KMS-11 (cell line): ENCODE measurements around the gene USH1G.

ENCODE experiments used
- H2AFZ ChIP-seq: fragments of 200-600 bp; sonication (generic); 2 replicates; pipeline ENCODE4 v1.6.1; 2016; ENCODE audit warnings: antibody characterized with exemption, mixed run types, low read depth
- H3K27ac ChIP-seq: fragments of 200-600 bp; sonication (generic); 2 replicates; pipeline ENCODE4 v1.6.1; 2016; ENCODE audit warnings: mild to moderate bottlenecking, mixed run types
- H3K27me3 ChIP-seq: fragments of 200-600 bp; sonication (generic); 2 replicates; pipeline ENCODE4 v1.6.1; 2017; ENCODE audit warnings: mild to moderate bottlenecking, low read depth, mixed run types, moderate library complexity; ENCODE audit not compliant: insufficient read depth
- H3K36me3 ChIP-seq: fragments of 200-600 bp; sonication (generic); 2 replicates; pipeline ENCODE4 v1.6.1; 2017; ENCODE audit warnings: mild to moderate bottlenecking, mixed run types; ENCODE audit not compliant: insufficient read depth
- H3K4me1 ChIP-seq: fragments of 200-600 bp; sonication (generic); 2 replicates; pipeline ENCODE4 v1.6.1; 2016; ENCODE audit warnings: mild to moderate bottlenecking, low read depth, mixed run types; ENCODE audit not compliant: poor library complexity, severe bottlenecking
- H3K4me2 ChIP-seq: fragments of 200-600 bp; sonication (generic); 2 replicates; pipeline ENCODE4 v1.7.0; 2016; ENCODE audit warnings: mild to moderate bottlenecking, mixed run types
- H3K4me3 ChIP-seq: fragments of 200-600 bp; sonication (generic); IDR thresholded peaks from 2 replicates; pipeline ENCODE4 v1.6.1; 2017; ENCODE audit warnings: low read depth, low read length, mixed read lengths; ENCODE audit not compliant: insufficient read depth
- H3K79me2 ChIP-seq: fragments of 200-600 bp; sonication (generic); 2 replicates; pipeline ENCODE4 v1.6.1; 2016; ENCODE audit warnings: low read depth, mixed run types; ENCODE audit not compliant: insufficient read depth
- H3K9ac ChIP-seq: fragments of 200-600 bp; sonication (generic); 2 replicates; pipeline ENCODE4 v1.6.1; 2016; ENCODE audit warnings: mild to moderate bottlenecking, mixed run types
- H4K20me1 ChIP-seq: fragments of 200-600 bp; sonication (generic); 2 replicates; pipeline ENCODE4 v1.6.1; 2016; ENCODE audit warnings: mild to moderate bottlenecking, mixed run types; ENCODE audit not compliant: insufficient read depth
- TF ChIP-seq, protein P1 (sequence below): fragments of 200-600 bp; sonication (generic); conservative IDR thresholded peaks from 2 replicates; pipeline ENCODE4 v1.6.1; 2017; ENCODE audit warnings: low read depth, mild to moderate bottlenecking, antibody characterized with exemption, low read length, moderate library complexity, mixed read lengths

The USH1G gene

DNA sequence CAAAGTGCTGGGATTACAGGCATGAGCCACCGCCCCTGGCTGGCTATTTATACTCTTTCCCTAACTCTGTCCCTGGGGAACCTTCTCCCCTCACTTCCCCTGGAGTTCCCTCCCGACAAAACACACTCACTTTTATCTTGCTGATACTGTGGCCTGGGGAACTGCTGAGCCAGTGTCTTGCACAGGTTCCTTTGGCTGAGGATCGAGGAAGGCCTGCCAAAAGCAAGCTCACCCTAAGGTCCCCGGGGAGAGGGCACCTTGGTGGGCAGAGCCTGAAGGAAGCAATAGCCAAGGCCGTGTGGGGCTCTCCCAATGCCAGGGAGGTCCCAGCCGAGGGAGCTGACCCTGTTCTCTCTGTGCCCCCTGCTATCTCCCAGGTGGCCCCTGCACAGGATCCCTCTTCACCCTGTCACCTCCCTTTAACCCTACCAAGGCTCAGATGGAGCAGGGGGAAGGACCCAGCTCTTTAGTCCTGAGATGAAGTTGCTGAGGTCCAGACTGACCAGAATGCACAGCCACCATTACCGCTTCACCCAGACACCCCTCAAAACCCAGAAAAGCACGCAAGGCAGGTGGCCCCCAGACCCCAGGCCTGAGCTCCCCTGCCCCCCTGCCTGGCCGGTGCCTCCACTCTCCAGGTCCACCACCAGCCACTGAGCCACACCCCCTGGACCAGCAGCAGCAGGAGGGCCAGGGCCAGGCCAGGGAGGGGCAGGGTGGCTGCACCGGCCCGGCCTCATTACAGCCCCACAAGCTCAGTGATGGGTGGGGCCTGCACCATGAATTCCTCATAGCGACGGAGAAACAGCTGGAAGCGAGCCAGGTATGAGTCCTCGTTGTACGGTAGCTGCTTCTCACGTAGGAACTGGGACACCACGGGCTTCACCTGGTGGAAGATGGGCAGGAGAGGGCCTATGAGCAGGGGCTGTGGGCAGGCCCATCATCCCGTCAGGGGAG is 45.2 kb downstream of the USH1G start:
- no peak overlapping the region for H3K4me2 ChIP-seq
- no peak overlapping the region for H3K9ac ChIP-seq
- H3K27ac ChIP-seq = no peak overlapping the region
- H3K79me2 ChIP-seq = no peaks in the 10 kb centered on the region
- H3K4me3 ChIP-seq = no peak overlapping the region
- H3K36me3 ChIP-seq = no peaks in the 10 kb centered on the region
- TF ChIP-seq, protein P1, sequence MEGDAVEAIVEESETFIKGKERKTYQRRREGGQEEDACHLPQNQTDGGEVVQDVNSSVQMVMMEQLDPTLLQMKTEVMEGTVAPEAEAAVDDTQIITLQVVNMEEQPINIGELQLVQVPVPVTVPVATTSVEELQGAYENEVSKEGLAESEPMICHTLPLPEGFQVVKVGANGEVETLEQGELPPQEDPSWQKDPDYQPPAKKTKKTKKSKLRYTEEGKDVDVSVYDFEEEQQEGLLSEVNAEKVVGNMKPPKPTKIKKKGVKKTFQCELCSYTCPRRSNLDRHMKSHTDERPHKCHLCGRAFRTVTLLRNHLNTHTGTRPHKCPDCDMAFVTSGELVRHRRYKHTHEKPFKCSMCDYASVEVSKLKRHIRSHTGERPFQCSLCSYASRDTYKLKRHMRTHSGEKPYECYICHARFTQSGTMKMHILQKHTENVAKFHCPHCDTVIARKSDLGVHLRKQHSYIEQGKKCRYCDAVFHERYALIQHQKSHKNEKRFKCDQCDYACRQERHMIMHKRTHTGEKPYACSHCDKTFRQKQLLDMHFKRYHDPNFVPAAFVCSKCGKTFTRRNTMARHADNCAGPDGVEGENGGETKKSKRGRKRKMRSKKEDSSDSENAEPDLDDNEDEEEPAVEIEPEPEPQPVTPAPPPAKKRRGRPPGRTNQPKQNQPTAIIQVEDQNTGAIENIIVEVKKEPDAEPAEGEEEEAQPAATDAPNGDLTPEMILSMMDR = no peak
- no peaks in the 10 kb centered on the region for H4K20me1 ChIP-seq
- peaks cover 9% of the 10 kb centered on the region for H3K4me1 ChIP-seq
- peaks cover 35% of the 10 kb centered on the region for H3K27me3 ChIP-seq
- H2AFZ ChIP-seq = no peak overlapping the region

GRCh38 chr17:74875977-74876593 is 47.0 kb downstream of the USH1G start:
- Histone ChIP-seq H3K4me2 (no peak overlapping the region), H3K9ac (no peak overlapping the region), H2AFZ (no peak overlapping the region), H3K4me3 (no peak overlapping the region), H3K79me2 (no peaks in the 10 kb centered on the region), H4K20me1 (no peaks in the 10 kb centered on the region), H3K27ac (no peak overlapping the region), H3K27me3 (peaks cover 17% of the 10 kb centered on the region), H3K36me3 (no peaks in the 10 kb centered on the region), H3K4me1 (peaks cover 16% of the 10 kb centered on the region)
- TF ChIP-seq, protein P1 = no peak

GRCh38 chr17:74875155-74875976 is 47.7 kb downstream of the USH1G start:
- Histone ChIP-seq H4K20me1 (no peaks in the 10 kb centered on the region), H3K36me3 (no peaks in the 10 kb centered on the region), H3K27me3 (peaks cover 10% of the 10 kb centered on the region), H3K27ac (no peak overlapping the region), H3K4me3 (no peak overlapping the region), H3K9ac (no peak overlapping the region), H3K4me1 (peaks cover 16% of the 10 kb centered on the region), H2AFZ (no peak overlapping the region), H3K79me2 (no peaks in the 10 kb centered on the region), H3K4me2 (no peak overlapping the region)
- TF ChIP-seq, protein P1 = no peak

- Histone ChIP-seq H3K36me3 (no peaks in the 10 kb centered on the region), H3K9ac (no peak overlapping the region), H4K20me1 (no peaks in the 10 kb centered on the region), H3K27me3 (peaks cover 5% of the 10 kb centered on the region), H3K27ac (no peak overlapping the region), H2AFZ (no peak overlapping the region), H3K79me2 (no peaks in the 10 kb centered on the region), H3K4me2 (no peak overlapping the region), H3K4me1 (peaks cover 16% of the 10 kb centered on the region), H3K4me3 (no peak overlapping the region)
- TF ChIP-seq, protein P1 = no peak
Observed at GRCh38 chr17:74874615-74875037, 48.4 kb downstream of the USH1G start.
